ENCODE measurements around the gene POU2F2. TPM values are rescaled to one million over a fixed set of nuclear protein-coding genes. Genes with fewer than 3 reads are reported as not detected.
A peak's percentile ranks its signal among the peaks of the same experiment; 100 is the strongest.

Gene POU2F2
- polyA plus RNA-seq, 2 of the 4 experiments (the other 2 are of a cell fraction), result 0.16 to 0.28 TPM

GRCh38 chr19:42078538-42079275, 53.5 kb downstream of the POU2F2 start:
- FAIRE-seq, result no peak
- no peak overlapping the region for H3K4me3 ChIP-seq
- ChIA-PET POLR2A (interaction anchor here (1.1 kb wide), 1 partner anchor 18 kb away, joined by 4 read pairs; no protein-coding TSS in a partner anchor), CTCF (interaction anchor here (1.0 to 6.8 kb wide), 9 partner anchors 16 to 106 kb away, joined by 3 to 78 read pairs (median 5); no protein-coding TSS in a partner anchor)
- ATAC-seq, result no peak
- H3K4me2 ChIP-seq, result peak overlapping the region; percentile 99; the same call in 1 of the 3 replicates
- TF ChIP-seq FOSL2 (IDR thresholded peaks at IDR 0.05) (no peak), FOSL2 (CRISPR knock-in tag; IDR thresholded peaks at IDR 0.05) (no peak), FOXS1 (CRISPR knock-in tag; IDR thresholded peaks at IDR 0.05) (no peak), HOXB13 (CRISPR knock-in tag; IDR thresholded peaks at IDR 0.05; ENCODE audit: low read depth) (no peak), GATA3 (IDR thresholded peaks at IDR 0.05; ENCODE audit: borderline replicate concordance) (no peak), USF2 (IDR thresholded peaks at IDR 0.05) (no peak), HES2 (IDR thresholded peaks at IDR 0.05) (no peak), CBX8 (IDR thresholded peaks at IDR 0.05) (no peak), E2F6 (IDR thresholded peaks at IDR 0.05; ENCODE audit: borderline replicate concordance, low read depth) (no peak), REST (IDR thresholded peaks at IDR 0.05) (no peak), NR3C1 (IDR thresholded peaks at IDR 0.05) (no peak), HEYL (CRISPR knock-in tag; IDR thresholded peaks at IDR 0.05) (no peak), JUNB (IDR thresholded peaks at IDR 0.05) (no peak), EHMT2 (IDR thresholded peaks at IDR 0.05; ENCODE audit: low read depth) (no peak), CEBPB (IDR thresholded peaks at IDR 0.05) (no peak), TFCP2L1 (CRISPR knock-in tag; IDR thresholded peaks at IDR 0.05) (no peak)
- H3K9me3 ChIP-seq, result no peaks in the 10 kb centered on the region
- H3K27ac ChIP-seq, result no peak overlapping the region
- DNase-seq (ENCODE audit: low read depth in 1 of 2, low spot score in 1 of 2), result no peak
- WGBS (ENCODE audit: missing lambda C conversion rate), result 83% methylated on average over 15 of the region's 15 CpGs
- H3K4me1 ChIP-seq, result peaks cover 33% of the 10 kb centered on the region

DNA sequence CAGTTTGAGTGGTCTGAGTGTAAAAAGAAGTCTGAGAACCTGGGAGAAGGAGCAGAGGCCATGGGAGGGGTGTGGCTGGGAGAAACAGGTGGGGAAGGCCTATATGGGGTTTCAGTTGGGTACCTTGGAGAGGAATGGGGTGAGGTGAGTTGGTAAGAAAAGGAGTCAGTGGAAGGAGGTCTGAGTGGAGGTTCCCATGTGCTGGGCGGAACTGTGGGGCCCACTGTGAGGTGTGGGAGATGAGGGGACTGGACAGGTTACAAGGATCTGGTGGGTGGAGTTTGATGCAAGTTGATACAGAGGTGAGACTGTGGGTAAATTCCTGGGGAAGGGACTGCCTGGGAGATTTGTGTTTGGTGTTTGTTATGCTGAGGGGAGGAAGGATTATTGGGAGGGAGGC, 54.2 kb downstream of the POU2F2 start:
- POLR2A ChIA-PET, result no interaction called here
- no peak overlapping the region for H3K4me3 ChIP-seq
- TF ChIP-seq BCL3 (IDR thresholded peaks at IDR 0.05) (no peak), E2F6 (IDR thresholded peaks at IDR 0.05; ENCODE audit: borderline replicate concordance, low read depth) (no peak), HOXB5 (CRISPR knock-in tag; IDR thresholded peaks at IDR 0.05) (no peak)
- 92% methylated on average over 1 of the region's 1 CpG for WGBS (ENCODE audit: missing lambda C conversion rate)
- H3K27ac ChIP-seq, result peak overlapping the region in 1 of 2 experiments; percentile 91; a peak in 2 of 6 replicates
- peaks cover 33% of the 10 kb centered on the region for H3K4me1 ChIP-seq
- H3K4me2 ChIP-seq, result peak overlapping the region; percentile 99
- no peak for ATAC-seq
- DNase-seq (ENCODE audit: low read depth in 1 of 2, low spot score in 1 of 2), result no peak
- no peaks in the 10 kb centered on the region for H3K9me3 ChIP-seq
- FAIRE-seq, result no peak
- CTCF ChIA-PET, result interaction anchor here (1.0 to 6.8 kb wide), 6 partner anchors 17 to 107 kb away, joined by 3 to 78 read pairs (median 6); no protein-coding TSS in a partner anchor
